OCI-LY3 (cell line): ENCODE results near the gene HYAL3.

Experiments used
- CTCF ChIP-seq: fragments of 200-600, 300-600 bp; sonication (generic); IDR thresholded peaks from 2 replicates; pipeline ENCODE4 v1.5.1; 2014; ENCODE audit warnings: antibody characterized with exemption, low read length, low read depth
- EZH2phosphoT487 ChIP-seq: fragments of 200-600 bp; shearing (Covaris generic); IDR thresholded peaks from 2 replicates; pipeline ENCODE4 v1.6.1; 2018; ENCODE audit warnings: antibody characterized with exemption, mixed run types, low read depth

GRCh38 chr3:50292159-50293078 is 6.8 kb downstream of the HYAL3 start, which contains the start of gene IFRD2:
- TF ChIP-seq CTCF (0 out of 2 replicates have a peak, but pooled peaks have one; percentile 5), EZH2phosphoT487 (no peak)
